ENCODE measurements around the gene GNB1L.

The GNB1L gene

GRCh38 chr22:19808873-19809478 is 45.7 kb downstream of the GNB1L start:
- no peak for DNase-seq

GRCh38 chr22:19807914-19808872 is 46.5 kb downstream of the GNB1L start:
- DNase-seq, result no peak

- DNase-seq, result no peak
These were observed 47.3 kb downstream of the GNB1L start for GRCh38 chr22:19807161-19807913.

GRCh38 chr22:19806213-19807160 is 48.2 kb downstream of the GNB1L start:
- DNase-seq, result no peak

GRCh38 chr22:19805821-19806212 is 48.9 kb downstream of the GNB1L start:
- DNase-seq, result no peak

GRCh38 chr22:19803736-19804267 is 50.9 kb downstream of the GNB1L start:
- no peak for DNase-seq

- no peak for DNase-seq
These were observed 51.6 kb downstream of the GNB1L start for GRCh38 chr22:19802894-19803735.

- no peak for DNase-seq
These were observed 52.4 kb downstream of the GNB1L start for GRCh38 chr22:19802001-19802893.

- DNase-seq, result no peak
These were observed 53.2 kb downstream of the GNB1L start for GRCh38 chr22:19801340-19802000.

- no peak for DNase-seq
These were observed 53.9 kb downstream of the GNB1L start for GRCh38 chr22:19800761-19801244.

- DNase-seq, result no peak
These were observed 54.4 kb downstream of the GNB1L start for GRCh38 chr22:19800306-19800705.

- DNase-seq, result no peak
These were observed 55.1 kb downstream of the GNB1L start for GRCh38 chr22:19799322-19800190.

GRCh38 chr22:19798891-19799293 is 55.8 kb downstream of the GNB1L start:
- no peak for DNase-seq

GRCh38 chr22:19798003-19798665 is 56.5 kb downstream of the GNB1L start:
- DNase-seq, result no peak

GRCh38 chr22:19797086-19798002 is 57.3 kb downstream of the GNB1L start:
- DNase-seq, result no peak

- DNase-seq, result no peak
These were observed 58.5 kb downstream of the GNB1L start for GRCh38 chr22:19796160-19796559.
